GM12892 (cell line): ENCODE data around the gene NRF1.

Experiments used
- POLR2A ChIP-seq: IDR thresholded peaks from 2 replicates; pipeline ENCODE4 v1.6.1; 2011; ENCODE audit warnings: low read depth, low read length, control low read depth
- POLR2AphosphoS5 ChIP-seq: IDR thresholded peaks from 2 replicates; pipeline ENCODE4 v1.6.1; 2011; ENCODE audit warnings: low read depth, low read length, control low read depth
- TAF1 ChIP-seq: IDR thresholded peaks from 2 replicates; pipeline ENCODE4 v1.6.1; 2011; ENCODE audit warnings: low read depth, mild to moderate bottlenecking, control low read depth, low read length, borderline replicate concordance

DNA sequence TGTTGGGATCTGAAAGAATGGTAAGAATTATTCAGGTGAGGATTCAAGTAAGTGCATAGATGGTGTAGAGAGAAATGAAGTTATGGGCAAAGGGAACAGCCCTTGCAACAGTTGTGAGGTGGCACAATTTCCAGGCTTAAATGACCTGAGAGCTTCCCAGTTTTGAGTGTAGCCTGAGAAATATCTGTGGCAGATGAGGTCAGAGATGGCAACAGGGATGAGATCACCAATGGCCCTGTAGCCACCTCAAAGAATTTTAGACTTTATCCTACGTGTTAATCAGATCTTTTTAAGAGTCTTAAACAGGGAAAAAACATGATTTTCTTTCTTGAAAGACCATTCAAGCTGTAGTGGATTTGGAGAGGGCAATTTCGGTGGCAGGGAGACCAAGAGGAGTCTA is 1.9 kb upstream of the NRF1 start:
- TF ChIP-seq POLR2A (no peak), POLR2AphosphoS5 (no peak), TAF1 (no peak)
